ENCODE measurements around the gene ANK3.

GRCh38 chr10:60286559-60286958, 103.1 kb downstream of the ANK3 start:
- TF ChIP-seq, protein P1, sequence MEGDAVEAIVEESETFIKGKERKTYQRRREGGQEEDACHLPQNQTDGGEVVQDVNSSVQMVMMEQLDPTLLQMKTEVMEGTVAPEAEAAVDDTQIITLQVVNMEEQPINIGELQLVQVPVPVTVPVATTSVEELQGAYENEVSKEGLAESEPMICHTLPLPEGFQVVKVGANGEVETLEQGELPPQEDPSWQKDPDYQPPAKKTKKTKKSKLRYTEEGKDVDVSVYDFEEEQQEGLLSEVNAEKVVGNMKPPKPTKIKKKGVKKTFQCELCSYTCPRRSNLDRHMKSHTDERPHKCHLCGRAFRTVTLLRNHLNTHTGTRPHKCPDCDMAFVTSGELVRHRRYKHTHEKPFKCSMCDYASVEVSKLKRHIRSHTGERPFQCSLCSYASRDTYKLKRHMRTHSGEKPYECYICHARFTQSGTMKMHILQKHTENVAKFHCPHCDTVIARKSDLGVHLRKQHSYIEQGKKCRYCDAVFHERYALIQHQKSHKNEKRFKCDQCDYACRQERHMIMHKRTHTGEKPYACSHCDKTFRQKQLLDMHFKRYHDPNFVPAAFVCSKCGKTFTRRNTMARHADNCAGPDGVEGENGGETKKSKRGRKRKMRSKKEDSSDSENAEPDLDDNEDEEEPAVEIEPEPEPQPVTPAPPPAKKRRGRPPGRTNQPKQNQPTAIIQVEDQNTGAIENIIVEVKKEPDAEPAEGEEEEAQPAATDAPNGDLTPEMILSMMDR (conservative IDR thresholded peaks at IDR 0.05 in 1 of 2, IDR thresholded peaks at IDR 0.05 in 1 of 2; ENCODE audit: low read depth in 1 of 2, low read length in 2 of 2) = no peak
- no peak for TF ChIP-seq EZH2 (IDR thresholded peaks at IDR 0.05; ENCODE audit: low read length, missing control alignments)

Measured in fibroblast of lung (primary cell).